HG03558 (cell line): Measurements from ENCODE around the gene CLN3.
"Not testable (repeated sequence)": the region's sequence is repeated elsewhere in the genome, so short reads cannot be mapped to it uniquely, and the experiment has no call there.

Experiments used
- ATAC-seq: cut with Tn5 transposase; IDR thresholded peaks from one replicate; pipeline ENCODE4 v1.9.1; 2021; ENCODE audit warnings: moderate number of reproducible peaks; ENCODE audit not compliant: unreplicated experiment; ENCODE audit errors: extremely low read depth

Gene CLN3

GRCh38 chr16:28514246-28514645 lies 22.4 kb upstream of the CLN3 start:
- no peak for ATAC-seq

DNA sequence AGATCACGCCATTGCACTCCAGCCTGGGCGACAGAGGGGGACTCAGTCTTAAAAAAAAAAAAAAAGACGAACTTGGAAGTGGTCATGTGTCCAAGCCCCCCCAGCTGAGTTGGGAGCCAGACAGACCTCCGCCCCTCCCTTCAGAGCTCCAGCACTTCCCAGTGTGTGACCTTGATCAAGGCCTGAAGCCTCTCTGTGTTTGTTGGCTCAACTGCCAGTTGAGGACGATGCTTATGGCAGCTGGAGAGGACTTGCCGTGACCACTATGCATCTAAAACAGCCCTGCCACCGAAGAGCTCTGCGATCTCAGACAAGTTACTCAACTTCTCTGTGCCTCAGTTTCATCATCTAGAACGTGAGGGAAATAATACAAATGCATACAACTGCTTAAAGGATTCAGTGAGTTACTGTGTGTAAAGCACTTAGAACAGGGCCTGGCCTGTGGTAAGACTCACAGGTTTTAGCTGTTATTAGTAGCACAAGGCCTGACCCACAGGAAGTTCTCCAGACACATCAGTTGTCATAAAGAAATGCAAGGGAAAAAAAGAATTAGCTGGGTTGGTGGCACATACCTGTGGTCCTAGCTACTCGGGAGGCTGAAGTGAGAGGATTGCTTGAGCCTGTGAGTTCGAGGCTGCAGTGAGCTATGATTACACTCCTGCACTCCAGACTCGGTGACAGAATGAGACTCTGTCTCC lies 21.8 kb upstream of the CLN3 start:
- no peak for ATAC-seq

DNA sequence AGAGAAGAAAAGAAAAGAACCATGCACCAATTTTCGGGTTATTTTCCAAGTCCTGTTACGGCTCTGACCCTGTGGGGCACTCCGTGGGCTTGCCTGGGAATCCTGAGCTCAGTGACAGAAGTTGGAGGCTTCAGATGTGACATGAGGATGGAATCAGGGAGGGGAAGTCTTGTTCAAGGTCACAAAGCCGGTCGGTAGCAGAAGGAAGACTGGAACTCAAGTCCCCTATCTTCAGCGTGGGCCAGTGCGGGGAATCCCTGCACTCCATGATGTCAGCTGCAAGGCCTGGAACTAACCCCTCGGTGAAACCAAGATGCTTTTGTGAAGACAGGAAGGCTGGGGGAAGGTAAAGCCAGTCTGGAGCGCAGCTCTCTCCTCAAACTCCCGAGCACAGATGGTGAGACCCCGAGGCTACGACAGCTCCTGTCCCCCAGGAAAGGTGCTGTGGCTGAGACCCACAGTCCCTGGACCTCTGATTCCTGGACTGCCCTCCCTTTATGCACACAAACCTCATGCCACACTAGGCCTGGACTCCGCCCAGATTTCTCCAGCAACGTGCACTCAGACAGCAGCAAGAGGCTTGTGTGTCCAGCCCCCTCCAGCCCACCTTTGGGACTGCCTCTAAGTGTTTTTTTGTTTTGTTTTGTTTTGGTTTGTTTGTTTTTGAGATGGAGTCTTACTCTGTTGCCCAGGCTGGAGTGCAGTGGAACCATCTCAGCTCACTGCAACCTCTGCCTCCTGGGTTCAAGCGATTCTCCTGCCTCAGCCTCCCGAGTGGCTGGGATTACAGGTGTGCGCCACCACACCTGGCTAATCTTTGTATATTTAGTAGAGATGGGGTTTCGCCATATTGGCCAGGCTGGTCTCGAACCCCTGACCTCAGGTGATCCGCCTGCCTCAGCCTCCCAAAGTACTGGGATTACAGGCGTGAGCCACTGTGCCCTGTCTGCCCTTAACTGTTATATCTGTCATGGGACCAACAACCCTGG lies 20.2 kb upstream of the CLN3 start:
- ATAC-seq: no peak

DNA sequence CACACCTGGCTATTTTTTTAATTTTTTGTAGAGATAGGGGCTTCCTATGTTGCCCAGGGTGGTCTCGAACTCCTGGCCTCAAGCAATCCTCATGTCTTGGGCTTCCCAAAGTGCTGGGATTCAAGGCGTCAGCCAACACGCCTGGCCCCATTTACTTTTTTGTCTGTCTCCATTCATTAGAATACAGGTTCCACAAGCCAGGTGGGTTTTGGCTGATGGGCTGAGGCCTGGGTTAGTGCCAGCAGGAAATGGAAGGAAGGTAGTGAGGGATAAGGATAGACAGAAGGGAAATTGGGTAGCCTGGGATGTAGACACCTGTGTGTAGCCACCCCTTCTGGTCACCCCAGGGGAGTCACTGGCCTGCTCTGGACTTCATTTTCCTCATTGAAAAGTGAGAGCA lies 19.2 kb upstream of the CLN3 start:
- ATAC-seq: no peak

DNA sequence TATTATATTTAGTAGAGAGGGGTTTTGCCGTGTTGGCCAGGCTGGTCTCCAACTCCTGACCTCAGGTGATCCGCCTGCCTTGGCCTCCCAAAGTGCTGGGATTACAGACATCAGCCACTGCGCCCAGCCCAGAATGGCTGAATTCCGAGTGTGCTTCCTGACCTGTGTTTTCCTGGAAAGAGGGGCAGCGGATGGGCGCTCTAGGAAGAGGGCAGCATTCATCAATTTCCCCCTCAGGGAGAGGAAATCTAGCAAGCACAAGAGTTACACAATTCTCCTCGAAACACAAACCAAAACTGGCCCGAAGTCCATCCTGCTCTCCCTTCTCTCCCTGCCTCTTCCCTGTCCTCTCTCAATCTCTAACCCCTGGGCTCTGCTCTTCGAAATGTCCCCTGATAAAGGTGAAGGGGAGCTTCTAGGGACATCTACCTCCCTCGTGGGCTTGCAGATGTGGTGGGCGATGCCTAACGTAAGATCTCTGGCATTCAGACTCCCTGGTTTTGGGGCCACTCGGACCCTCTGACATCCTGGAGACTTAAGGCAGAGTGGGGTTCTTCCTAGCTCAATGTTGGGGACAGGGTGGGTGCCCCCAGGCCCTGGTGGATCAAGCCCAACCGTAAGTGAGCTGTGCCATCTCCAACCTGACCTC lies 13.7 kb upstream of the CLN3 start:
- ATAC-seq: no peak

DNA sequence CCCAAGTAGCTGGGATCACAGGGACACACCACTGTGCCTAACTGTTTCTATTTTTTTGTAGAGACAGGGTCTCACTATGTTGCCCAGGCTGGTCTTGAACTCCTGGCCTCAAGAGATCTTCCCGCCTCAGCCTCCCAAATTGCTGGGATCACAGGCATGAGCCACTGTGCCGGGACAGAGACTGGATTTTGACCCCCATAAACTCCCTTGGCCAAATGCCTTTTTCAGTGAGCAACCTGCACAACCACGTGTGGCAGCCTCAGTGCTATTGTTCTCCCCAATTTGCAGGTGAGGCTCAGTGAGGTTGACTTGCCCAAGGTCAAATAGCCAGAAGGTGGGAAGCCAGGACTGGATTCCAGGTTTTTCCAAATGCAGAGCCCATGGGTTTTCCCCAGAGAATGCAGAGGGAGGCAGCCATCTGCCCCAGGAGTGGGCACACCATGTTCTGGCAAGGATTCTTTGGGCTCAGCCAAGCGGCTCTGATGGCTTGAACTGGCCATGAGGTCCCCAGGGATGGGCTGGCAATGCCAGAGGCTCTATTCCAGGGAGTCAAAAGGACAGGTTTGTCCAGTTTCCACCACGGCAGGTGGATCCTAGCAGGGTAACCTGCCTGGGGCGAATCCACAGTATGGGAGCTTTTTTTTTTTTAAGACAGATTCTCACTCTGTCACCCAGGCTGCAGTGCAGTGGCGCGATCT lies 13.0 kb upstream of the CLN3 start:
- no peak for ATAC-seq

GRCh38 chr16:28503470-28504259 lies 11.8 kb upstream of the CLN3 start:
- ATAC-seq: no peak

DNA sequence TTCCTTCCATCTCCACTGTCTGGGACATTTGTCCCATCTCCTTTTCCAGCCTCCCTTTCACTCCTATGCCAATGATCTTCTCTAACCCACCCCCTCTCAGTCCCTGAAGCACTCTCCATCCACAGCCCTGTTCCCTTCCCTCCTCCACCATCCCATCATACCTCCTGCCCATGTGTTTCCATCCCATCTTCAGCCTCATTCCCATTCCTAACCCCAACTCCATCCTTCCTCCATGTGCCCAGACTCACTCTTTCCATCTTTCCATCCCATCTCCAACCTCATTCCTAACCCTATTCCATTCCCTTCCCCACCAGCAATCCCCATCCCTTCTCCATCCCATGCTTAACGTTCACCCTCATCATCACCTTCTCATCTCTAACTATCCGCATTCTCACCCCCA lies 10.4 kb upstream of the CLN3 start:
- ATAC-seq: no peak

- no peak for ATAC-seq
These were observed 9.7 kb upstream of the CLN3 start for GRCh38 chr16:28501258-28502232.

GRCh38 chr16:28500476-28501180 lies 8.8 kb upstream of the CLN3 start:
- not testable (repeated sequence) for ATAC-seq

- ATAC-seq: no peak
These were observed 8.0 kb upstream of the CLN3 start for GRCh38 chr16:28499854-28500253.

DNA sequence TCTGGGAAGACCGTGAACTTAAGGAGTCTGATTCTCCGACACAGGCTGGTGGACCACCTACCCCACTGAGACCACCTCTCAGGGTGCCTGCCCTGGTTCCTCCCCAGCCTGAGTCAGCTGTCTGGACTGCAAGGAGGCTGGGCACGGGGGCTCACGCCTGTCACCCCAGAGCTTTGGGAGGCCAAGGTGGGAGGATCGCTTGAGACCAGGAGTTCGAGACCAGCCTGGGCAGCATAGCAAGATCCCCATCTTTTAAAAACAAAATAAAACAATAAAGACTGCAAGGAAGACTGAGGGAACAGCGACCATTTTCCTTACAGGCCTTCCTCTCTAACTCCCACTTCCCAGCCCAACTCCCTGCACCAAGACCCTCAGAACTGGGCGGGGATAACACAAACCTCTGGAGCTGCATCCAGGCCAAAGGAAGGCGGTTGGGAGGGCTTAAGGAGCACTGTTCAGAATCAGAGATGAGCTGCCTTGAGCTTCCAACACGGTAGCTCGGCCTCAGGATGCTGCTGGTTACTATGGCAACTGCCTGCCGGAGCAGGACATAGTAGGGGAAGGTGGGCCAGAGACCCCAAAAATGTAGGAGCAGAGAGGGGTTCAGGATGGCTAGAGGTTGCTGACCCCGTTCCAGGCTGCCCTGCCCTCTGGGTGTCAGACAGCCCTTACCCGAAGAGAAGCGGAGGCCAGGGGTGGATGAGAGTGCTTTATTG lies 7.0 kb upstream of the CLN3 start:
- ATAC-seq: no peak

GRCh38 chr16:28497861-28498599 lies 6.2 kb upstream of the CLN3 start:
- no peak for ATAC-seq

DNA sequence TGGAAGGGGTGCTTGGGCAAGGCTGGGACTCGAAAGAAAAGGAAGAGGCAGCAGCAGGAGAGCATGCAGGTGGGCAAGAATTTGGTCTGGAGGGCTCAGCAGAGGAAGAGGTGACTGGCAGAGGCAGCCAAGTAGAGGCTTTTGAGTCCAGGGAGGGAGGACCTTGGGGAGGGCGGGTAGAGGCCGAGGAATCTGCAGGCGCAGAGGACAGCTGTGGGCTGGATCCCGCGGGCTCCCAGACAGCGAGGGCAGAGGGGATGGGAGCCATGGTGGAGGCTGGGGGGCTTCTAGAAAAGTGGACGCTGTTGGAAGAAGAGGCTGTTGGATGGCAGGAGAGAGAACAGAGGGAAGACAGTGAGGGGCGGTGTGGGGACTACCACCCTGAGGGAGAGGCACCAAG lies 5.5 kb upstream of the CLN3 start:
- no peak for ATAC-seq

DNA sequence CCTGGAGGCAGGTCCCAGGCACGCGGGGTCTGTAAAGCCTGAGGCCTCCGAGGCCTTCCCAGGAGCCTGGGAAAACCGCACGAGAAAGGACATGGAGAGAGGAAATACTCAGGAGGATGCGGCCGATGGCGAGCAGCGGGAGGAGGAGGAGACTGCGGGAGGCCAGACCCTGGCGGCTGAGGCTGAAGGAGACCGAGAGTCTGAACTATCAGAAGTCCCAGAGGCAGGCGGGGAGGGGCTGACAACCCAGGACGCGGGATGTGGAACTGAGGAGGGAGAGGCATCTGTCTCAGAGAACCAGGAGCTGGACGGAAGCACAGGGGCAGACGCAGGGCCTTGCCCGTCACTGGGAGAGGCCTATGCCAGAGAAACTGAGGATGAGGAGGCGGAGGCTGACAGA lies 5.0 kb upstream of the CLN3 start:
- ATAC-seq: no peak
